AG09309 (cell line): ENCODE measurements around the gene CHAF1B.

Source experiments
- DNase-seq: peaks from one replicate; pipeline ENCODE4 v3.0.0-alpha.2; 2010; ENCODE audit warnings: low read depth
- H3K4me3 ChIP-seq: 2 replicates; pipeline ENCODE4 v1.5.1; 2011; ENCODE audit warnings: mild to moderate bottlenecking, low read depth, low read length, moderate library complexity; ENCODE audit not compliant: control insufficient read depth
- TF ChIP-seq, protein P1 (sequence below): IDR thresholded peaks from 2 replicates; pipeline ENCODE4 v1.5.1; 2011; ENCODE audit warnings: mild to moderate bottlenecking, low read depth, low read length, inconsistent platforms; ENCODE audit not compliant: insufficient read depth, control insufficient read depth; ENCODE audit errors: missing control alignments

CHAF1B gene

DNA sequence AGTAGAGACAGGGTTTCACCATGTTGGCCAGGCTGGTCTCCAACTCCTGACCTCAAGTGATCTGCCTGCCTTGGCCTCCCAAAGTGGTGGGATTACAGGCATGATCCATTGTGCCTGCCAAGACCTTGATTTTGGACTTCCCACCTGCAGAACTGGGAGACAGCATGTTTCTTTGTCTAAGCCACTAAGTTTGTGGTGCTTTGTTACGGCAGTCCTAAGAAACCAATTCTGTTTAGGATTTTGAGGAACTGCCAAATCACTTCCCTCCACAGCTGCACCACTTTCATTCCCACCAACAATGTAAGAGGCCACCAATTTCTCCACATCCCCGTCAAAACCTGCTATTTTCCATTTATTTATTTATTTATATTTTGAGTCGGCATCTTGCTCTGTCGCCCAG, 46.1 kb downstream of the CHAF1B start:
- H3K4me3 ChIP-seq: no peak overlapping the region
- DNase-seq: no peak
- TF ChIP-seq, protein P1, sequence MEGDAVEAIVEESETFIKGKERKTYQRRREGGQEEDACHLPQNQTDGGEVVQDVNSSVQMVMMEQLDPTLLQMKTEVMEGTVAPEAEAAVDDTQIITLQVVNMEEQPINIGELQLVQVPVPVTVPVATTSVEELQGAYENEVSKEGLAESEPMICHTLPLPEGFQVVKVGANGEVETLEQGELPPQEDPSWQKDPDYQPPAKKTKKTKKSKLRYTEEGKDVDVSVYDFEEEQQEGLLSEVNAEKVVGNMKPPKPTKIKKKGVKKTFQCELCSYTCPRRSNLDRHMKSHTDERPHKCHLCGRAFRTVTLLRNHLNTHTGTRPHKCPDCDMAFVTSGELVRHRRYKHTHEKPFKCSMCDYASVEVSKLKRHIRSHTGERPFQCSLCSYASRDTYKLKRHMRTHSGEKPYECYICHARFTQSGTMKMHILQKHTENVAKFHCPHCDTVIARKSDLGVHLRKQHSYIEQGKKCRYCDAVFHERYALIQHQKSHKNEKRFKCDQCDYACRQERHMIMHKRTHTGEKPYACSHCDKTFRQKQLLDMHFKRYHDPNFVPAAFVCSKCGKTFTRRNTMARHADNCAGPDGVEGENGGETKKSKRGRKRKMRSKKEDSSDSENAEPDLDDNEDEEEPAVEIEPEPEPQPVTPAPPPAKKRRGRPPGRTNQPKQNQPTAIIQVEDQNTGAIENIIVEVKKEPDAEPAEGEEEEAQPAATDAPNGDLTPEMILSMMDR: no peak

DNA sequence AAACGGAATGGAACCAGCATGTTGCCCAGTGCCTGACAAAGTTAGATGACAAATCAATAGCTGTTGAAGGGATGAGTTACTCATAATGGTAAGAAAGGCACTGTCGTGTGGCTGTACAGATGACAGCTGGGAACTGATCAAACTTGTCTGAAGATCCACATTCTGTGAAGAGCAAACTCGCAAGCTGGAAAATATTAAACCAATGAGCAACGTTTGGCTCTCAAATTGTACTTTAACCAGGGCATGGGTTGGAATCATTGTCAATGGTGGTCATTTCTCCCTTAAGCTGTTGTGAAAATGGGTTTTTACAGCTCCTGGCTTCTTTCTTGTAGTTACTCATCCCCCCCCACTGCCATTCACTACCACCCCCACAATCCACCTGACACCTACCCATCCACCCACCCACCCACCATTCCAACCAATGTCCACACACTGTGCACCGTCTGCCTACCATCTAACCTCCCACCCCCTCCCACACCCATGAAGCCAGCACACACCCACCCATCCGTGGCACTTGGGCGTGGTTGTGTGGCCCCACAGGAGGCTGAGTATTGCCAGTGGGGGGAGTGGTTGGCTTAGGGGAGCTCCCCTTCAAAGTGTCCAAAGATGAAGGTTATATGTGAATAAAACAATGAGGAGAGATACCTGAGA, 48.0 kb downstream of the CHAF1B start:
- DNase-seq: no peak
- no peak overlapping the region for H3K4me3 ChIP-seq
- TF ChIP-seq, protein P1: no peak

DNA sequence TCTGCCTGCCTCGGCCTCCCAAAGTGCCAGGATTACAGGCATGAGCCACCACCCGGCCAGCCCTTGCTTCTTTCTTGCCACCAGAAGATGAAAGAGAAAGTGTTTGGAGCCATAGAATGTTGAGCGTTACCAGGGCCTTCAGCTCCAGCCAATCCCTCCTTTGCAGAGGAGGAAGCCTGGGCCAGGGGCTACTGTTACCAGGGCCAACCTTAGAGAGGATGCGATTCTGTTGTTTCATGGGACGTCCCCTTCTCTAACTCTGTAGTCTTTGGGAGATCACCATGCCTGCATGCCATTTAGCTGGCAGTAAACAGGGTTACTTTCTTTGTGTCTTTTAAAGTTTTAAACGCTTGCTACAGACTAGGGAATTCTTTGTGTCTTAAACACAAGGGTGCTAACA, 49.0 kb downstream of the CHAF1B start:
- H3K4me3 ChIP-seq: no peak overlapping the region
- TF ChIP-seq, protein P1: no peak
- DNase-seq: no peak

GRCh38 chr21:36436829-36437744, 51.9 kb downstream of the CHAF1B start:
- TF ChIP-seq, protein P1: no peak
- DNase-seq: no peak
- H3K4me3 ChIP-seq: no peak overlapping the region

- TF ChIP-seq, protein P1: no peak
- DNase-seq: peak; percentile 74
- no peak overlapping the region for H3K4me3 ChIP-seq
Observed at GRCh38 chr21:36437745-36438128, 52.5 kb downstream of the CHAF1B start.

- DNase-seq: no peak
- no peak overlapping the region for H3K4me3 ChIP-seq
- TF ChIP-seq, protein P1: no peak
Observed at GRCh38 chr21:36441715-36442114, 56.5 kb downstream of the CHAF1B start.
